ENCODE data around the gene MEGF9.
"Not testable (repeated sequence)": the region's sequence is repeated elsewhere in the genome, so short reads cannot be mapped to it uniquely, and the experiment has no call there.

MEGF9 gene

GRCh38 chr9:120570296-120570695, 144.0 kb downstream of the MEGF9 start:
- no peak for DNase-seq

GRCh38 chr9:120569556-120569955, 144.7 kb downstream of the MEGF9 start:
- no peak for DNase-seq

DNA sequence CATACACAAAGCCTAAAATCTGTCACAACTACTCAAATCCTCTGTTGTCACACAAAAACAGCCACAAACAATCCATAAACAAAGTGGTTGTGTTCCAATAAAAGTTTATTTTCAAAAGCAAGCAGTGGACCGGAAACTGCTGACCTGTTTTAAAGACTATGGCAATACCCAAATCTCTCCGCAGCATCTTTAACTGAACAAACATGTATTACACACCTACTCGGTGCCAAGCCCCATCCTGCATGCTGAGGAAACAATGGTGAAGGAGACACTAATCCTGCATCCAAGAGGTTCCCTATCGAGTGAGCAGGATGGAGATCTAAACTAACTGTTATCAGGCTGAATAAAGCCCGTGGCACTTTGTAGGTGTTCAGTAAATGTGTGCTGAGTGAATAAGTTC, 145.5 kb downstream of the MEGF9 start:
- no peak for DNase-seq

GRCh38 chr9:120567874-120568273, 146.4 kb downstream of the MEGF9 start:
- DNase-seq = no peak

- no peak for DNase-seq
These were observed 147.2 kb downstream of the MEGF9 start for GRCh38 chr9:120567081-120567480.

- no peak for DNase-seq
These were observed 149.7 kb downstream of the MEGF9 start for GRCh38 chr9:120564589-120564988.

- no peak for DNase-seq
These were observed 151.3 kb downstream of the MEGF9 start for GRCh38 chr9:120562861-120563443.

DNA sequence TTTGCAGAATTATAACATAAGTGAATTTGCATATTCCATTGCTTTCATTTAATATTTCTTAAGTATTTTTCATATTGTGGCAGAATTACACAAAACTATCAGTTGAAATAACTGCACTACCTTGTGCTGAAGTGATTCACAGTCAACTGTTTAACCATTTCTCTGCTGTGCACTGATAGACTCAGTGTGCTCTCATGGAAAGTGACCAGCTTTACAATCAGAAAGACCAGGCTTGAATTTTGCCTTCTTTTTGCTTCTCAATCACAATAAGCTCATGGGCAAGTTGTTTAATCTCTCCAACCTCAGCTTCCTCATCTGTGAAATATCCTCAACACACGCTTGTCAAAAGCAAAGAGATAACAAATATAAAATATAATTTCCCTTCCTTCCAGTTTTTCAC, 152.6 kb downstream of the MEGF9 start:
- no peak for DNase-seq

DNA sequence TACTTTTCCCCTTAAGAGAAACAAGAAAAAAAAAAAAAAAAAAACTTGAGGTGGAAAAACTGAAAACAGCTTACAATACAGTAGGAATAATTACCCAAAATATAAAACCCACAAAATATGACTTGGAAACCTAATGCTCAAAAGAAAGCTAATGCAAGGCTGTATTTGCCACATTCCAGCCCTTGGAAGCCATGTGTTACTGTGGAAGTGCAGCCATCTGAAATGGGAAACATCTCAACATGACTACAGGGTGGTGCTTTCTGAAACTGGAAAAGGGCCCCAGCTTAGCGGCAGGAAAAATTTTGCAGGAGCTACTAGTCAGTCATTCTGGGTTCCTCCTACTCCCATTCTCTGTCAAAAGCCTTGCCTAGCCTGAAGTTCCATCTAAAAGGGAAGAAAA, 154.7 kb downstream of the MEGF9 start:
- no peak for DNase-seq

- no peak for DNase-seq
These were observed 155.8 kb downstream of the MEGF9 start for GRCh38 chr9:120558454-120558853.

- no peak for DNase-seq
These were observed 157.1 kb downstream of the MEGF9 start for GRCh38 chr9:120557205-120557604.

DNA sequence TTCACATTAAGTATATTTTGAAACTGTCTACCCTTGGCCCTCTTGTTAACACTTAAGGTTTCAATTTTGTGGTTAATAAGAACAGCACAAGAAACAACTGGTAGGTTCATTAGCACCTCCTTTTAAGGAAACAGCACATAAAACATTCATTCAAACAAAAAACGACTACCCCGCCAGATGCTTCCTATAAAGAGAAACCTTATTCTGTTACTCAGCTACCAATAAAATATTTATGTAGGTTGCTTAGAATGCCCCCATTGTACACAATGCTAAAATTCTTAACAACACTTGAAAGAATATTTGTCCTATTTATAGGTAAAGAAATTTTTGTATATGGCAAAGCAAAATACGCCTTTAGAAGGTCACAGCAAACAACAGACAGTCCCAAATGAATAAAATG, 157.5 kb downstream of the MEGF9 start:
- DNase-seq = no peak

DNA sequence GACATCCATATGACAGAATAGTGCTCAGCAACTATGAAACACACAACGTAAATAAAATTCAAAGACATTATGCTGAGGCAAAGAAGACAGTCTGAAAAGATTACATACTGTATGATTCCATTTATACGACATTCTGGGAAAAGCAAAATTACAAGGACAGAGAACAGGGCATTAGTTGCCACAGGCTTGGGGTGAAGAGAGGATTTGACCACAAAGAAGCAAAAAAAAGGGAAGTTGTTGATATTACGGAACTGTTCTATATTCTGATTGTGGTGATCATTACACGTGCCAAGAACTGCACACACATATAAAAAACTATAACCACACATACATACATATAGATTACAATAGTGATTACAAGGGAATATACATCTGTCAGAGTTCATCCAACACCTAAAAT, 158.4 kb downstream of the MEGF9 start:
- DNase-seq = no peak

DNA sequence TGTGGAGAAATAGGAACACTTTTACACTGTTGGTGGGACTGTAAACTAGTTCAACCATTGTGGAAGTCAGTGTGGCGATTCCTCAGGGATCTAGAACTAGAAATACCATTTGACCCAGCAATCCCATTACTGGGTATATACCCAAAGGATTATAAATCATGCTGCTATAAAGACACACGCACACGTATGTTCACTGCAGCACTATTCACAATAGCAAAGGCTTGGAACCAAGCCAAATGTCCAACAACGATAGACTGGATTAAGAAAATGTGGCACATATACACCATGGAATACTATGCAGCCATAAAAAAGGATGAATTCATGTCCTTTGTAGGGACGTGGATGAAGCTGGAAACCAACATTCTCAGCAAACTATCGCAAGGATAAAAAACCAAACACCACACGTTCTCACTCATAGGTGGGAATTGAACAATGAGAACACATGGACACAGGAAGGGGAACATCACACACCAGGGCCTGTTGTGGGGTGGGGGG, 162.0 kb downstream of the MEGF9 start:
- DNase-seq = not testable (repeated sequence)
